Measurements from ENCODE around the gene EID3.

DNA sequence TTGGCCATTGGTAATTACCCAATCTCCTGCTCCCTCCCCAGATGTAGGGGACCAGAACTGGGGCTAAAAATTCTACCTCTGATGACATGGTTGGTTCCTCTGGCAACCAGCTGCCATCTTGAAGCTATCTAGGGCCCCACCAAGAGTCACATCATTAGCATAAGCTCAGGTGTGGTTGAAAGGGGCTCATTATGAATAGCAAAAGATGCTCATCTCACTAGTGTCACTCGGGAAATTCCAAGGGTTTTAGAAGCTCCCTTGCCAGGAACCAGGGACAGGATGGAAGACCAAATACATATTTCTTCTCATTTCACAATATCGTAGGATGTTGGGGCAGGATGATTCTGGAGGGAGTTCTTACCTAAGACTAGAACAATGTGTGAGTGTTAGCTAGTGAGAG, 38.6 kb downstream of the EID3 start:
- TF ChIP-seq YY1 (IDR thresholded peaks at IDR 0.05; ENCODE audit: low read depth), result no peak
- no peak for TF ChIP-seq TAF1 (IDR thresholded peaks at IDR 0.05; ENCODE audit: low read depth)
- TF ChIP-seq, protein P1, sequence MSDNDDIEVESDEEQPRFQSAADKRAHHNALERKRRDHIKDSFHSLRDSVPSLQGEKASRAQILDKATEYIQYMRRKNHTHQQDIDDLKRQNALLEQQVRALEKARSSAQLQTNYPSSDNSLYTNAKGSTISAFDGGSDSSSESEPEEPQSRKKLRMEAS (IDR thresholded peaks at IDR 0.05), result no peak
- TF ChIP-seq, protein P2, sequence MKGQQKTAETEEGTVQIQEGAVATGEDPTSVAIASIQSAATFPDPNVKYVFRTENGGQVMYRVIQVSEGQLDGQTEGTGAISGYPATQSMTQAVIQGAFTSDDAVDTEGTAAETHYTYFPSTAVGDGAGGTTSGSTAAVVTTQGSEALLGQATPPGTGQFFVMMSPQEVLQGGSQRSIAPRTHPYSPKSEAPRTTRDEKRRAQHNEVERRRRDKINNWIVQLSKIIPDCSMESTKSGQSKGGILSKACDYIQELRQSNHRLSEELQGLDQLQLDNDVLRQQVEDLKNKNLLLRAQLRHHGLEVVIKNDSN (IDR thresholded peaks at IDR 0.05), result no peak
- TF ChIP-seq TCF12 (IDR thresholded peaks at IDR 0.05; ENCODE audit: low read depth), result no peak
- no peak for TF ChIP-seq FOXM1 (IDR thresholded peaks at IDR 0.05; ENCODE audit: borderline replicate concordance, low read depth)
- no peak for TF ChIP-seq CEBPB (IDR thresholded peaks at IDR 0.05)
- no peak for TF ChIP-seq CREB1 (IDR thresholded peaks at IDR 0.05; ENCODE audit: low read depth)
- TF ChIP-seq, protein P3, sequence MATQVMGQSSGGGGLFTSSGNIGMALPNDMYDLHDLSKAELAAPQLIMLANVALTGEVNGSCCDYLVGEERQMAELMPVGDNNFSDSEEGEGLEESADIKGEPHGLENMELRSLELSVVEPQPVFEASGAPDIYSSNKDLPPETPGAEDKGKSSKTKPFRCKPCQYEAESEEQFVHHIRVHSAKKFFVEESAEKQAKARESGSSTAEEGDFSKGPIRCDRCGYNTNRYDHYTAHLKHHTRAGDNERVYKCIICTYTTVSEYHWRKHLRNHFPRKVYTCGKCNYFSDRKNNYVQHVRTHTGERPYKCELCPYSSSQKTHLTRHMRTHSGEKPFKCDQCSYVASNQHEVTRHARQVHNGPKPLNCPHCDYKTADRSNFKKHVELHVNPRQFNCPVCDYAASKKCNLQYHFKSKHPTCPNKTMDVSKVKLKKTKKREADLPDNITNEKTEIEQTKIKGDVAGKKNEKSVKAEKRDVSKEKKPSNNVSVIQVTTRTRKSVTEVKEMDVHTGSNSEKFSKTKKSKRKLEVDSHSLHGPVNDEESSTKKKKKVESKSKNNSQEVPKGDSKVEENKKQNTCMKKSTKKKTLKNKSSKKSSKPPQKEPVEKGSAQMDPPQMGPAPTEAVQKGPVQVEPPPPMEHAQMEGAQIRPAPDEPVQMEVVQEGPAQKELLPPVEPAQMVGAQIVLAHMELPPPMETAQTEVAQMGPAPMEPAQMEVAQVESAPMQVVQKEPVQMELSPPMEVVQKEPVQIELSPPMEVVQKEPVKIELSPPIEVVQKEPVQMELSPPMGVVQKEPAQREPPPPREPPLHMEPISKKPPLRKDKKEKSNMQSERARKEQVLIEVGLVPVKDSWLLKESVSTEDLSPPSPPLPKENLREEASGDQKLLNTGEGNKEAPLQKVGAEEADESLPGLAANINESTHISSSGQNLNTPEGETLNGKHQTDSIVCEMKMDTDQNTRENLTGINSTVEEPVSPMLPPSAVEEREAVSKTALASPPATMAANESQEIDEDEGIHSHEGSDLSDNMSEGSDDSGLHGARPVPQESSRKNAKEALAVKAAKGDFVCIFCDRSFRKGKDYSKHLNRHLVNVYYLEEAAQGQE (IDR thresholded peaks at IDR 0.05; ENCODE audit: low read depth), result no peak

Data from Ishikawa (cell line).